Skeletal muscle tissue (tissue), 4 donors: Measurements from ENCODE around the gene TNS3. TPM values are rescaled to one million over a fixed set of nuclear protein-coding genes. Genes with fewer than 3 reads are reported as not detected.

ENCODE experiments used
- H3K27ac ChIP-seq: one replicate; pipeline ENCODE4 v1.7.0; 2013; ENCODE audit warnings: mild to moderate bottlenecking, low read depth, low read length, inconsistent platforms
- H3K27me3 ChIP-seq, 3 donors: one replicate each; pipeline ENCODE4 v1.7.0; 2013; ENCODE audit warnings: low read length in 3 of 3; ENCODE audit not compliant: control insufficient read depth in 3 of 3, insufficient read depth in 3 of 3
- H3K36me3 ChIP-seq, 3 donors: one replicate each; pipeline ENCODE4 v1.7.0; 2013; ENCODE audit warnings: low read length in 3 of 3; ENCODE audit not compliant: control insufficient read depth in 3 of 3, insufficient read depth in 3 of 3
- H3K4me1 ChIP-seq, 3 donors: one replicate each; pipeline ENCODE4 v1.7.0; 2013; ENCODE audit warnings: low read length in 3 of 3, mild to moderate bottlenecking in 3 of 3; ENCODE audit not compliant: control insufficient read depth in 3 of 3, insufficient read depth in 3 of 3
- H3K4me3 ChIP-seq, 3 donors: one replicate each; pipeline ENCODE4 v1.7.0; 2013; ENCODE audit warnings: low read length in 3 of 3
- H3K9ac ChIP-seq, 3 donors: one replicate each; pipeline ENCODE4 v1.7.0; 2013; ENCODE audit warnings: low read length in 3 of 3, mild to moderate bottlenecking in 3 of 3, moderate library complexity in 2 of 3, low read depth in 1 of 3
- H3K9me3 ChIP-seq, 3 donors: one replicate each; pipeline ENCODE4 v1.7.0; 2013; ENCODE audit warnings: low read length in 3 of 3; ENCODE audit not compliant: control insufficient read depth in 3 of 3
- total RNA-seq: library from RNA; depleted of rRNA; stranded (reverse); fragments of >200 nt; gene quantifications from one replicate; pipeline ENCODE4 v1.2.3, GENCODE V29; 2014
- donor health status: Osteomylitis.

The TNS3 gene
- total RNA-seq, 1 donor from 2014 or later, result 33.4 TPM

- Histone ChIP-seq H3K27me3 (no peaks in the 10 kb centered on the region), H3K9ac (no peak overlapping the region), H3K4me1 (peaks cover 36 to 46% (median 41%) of the 10 kb centered on the region in 3 donors), H3K27ac (no peak overlapping the region), H3K4me3 (no peak overlapping the region), H3K9me3 (no peaks in the 10 kb centered on the region), H3K36me3 (peaks cover 16 to 23% (median 18%) of the 10 kb centered on the region in 3 donors)
Observed at GRCh38 chr7:47423196-47423595, 158.7 kb downstream of the TNS3 start.

- peaks cover 30 to 41% (median 36%) of the 10 kb centered on the region in 3 donors for H3K4me1 ChIP-seq
- H3K4me3 ChIP-seq, result no peak overlapping the region
- H3K9ac ChIP-seq, result no peak overlapping the region
- H3K27ac ChIP-seq, result no peak overlapping the region
- no peaks in the 10 kb centered on the region for H3K27me3 ChIP-seq
- no peaks in the 10 kb centered on the region for H3K9me3 ChIP-seq
- peaks cover 16 to 21% (median 18%) of the 10 kb centered on the region in 3 donors for H3K36me3 ChIP-seq
Observed at GRCh38 chr7:47422611-47423010, 159.3 kb downstream of the TNS3 start.

GRCh38 chr7:47421456-47421855 is 160.5 kb downstream of the TNS3 start:
- Histone ChIP-seq H3K4me1 (peaks cover 21 to 35% (median 29%) of the 10 kb centered on the region in 3 donors), H3K27me3 (no peaks in the 10 kb centered on the region), H3K9me3 (no peaks in the 10 kb centered on the region), H3K27ac (no peak overlapping the region), H3K4me3 (no peak overlapping the region), H3K36me3 (peaks cover 21 to 27% (median 23%) of the 10 kb centered on the region in 3 donors), H3K9ac (no peak overlapping the region)

- Histone ChIP-seq H3K27ac (no peak overlapping the region), H3K27me3 (no peaks in the 10 kb centered on the region), H3K4me3 (no peak overlapping the region), H3K9ac (no peak overlapping the region), H3K9me3 (no peaks in the 10 kb centered on the region), H3K4me1 (peaks cover 21 to 35% (median 29%) of the 10 kb centered on the region in 3 donors), H3K36me3 (peaks cover 22 to 32% (median 29%) of the 10 kb centered on the region in 3 donors)
Observed at GRCh38 chr7:47420122-47420780, 161.7 kb downstream of the TNS3 start.

GRCh38 chr7:47419471-47419870 is 162.4 kb downstream of the TNS3 start:
- H3K36me3 ChIP-seq, result peaks cover 28 to 37% (median 35%) of the 10 kb centered on the region in 3 donors
- H3K9me3 ChIP-seq, result no peaks in the 10 kb centered on the region
- no peak overlapping the region for H3K9ac ChIP-seq
- H3K27me3 ChIP-seq, result no peaks in the 10 kb centered on the region
- H3K4me3 ChIP-seq, result no peak overlapping the region
- H3K4me1 ChIP-seq, result peaks cover 24 to 37% (median 27%) of the 10 kb centered on the region in 3 donors
- H3K27ac ChIP-seq, result no peak overlapping the region

GRCh38 chr7:47418601-47419309 is 163.2 kb downstream of the TNS3 start:
- Histone ChIP-seq H3K27ac (no peak overlapping the region), H3K36me3 (peaks cover 32 to 41% (median 39%) of the 10 kb centered on the region in 3 donors), H3K9ac (no peak overlapping the region)

GRCh38 chr7:47416492-47417480 is 165.1 kb downstream of the TNS3 start:
- H3K27me3 ChIP-seq, result no peaks in the 10 kb centered on the region
- peaks cover 24 to 30% (median 29%) of the 10 kb centered on the region in 3 donors for H3K4me1 ChIP-seq
- no peak overlapping the region for H3K4me3 ChIP-seq
- H3K27ac ChIP-seq, result no peak overlapping the region
- H3K36me3 ChIP-seq, result peaks cover 25 to 34% (median 29%) of the 10 kb centered on the region in 3 donors
- no peaks in the 10 kb centered on the region for H3K9me3 ChIP-seq
- H3K9ac ChIP-seq, result no peak overlapping the region

More at GRCh38 chr7:47418601-47419309, 163.2 kb downstream of the TNS3 start:
- Histone ChIP-seq H3K4me1 (peaks cover 31 to 41% (median 32%) of the 10 kb centered on the region in 3 donors), H3K9me3 (no peaks in the 10 kb centered on the region), H3K4me3 (peak overlapping the region in 1 of 3 donors; percentile 3), H3K27me3 (no peaks in the 10 kb centered on the region)

- peaks cover 33 to 43% (median 36%) of the 10 kb centered on the region in 3 donors for H3K36me3 ChIP-seq
- H3K4me1 ChIP-seq, result peaks cover 17 to 26% (median 25%) of the 10 kb centered on the region in 3 donors
- no peak overlapping the region for H3K4me3 ChIP-seq
- no peak overlapping the region for H3K9ac ChIP-seq
- no peaks in the 10 kb centered on the region for H3K27me3 ChIP-seq
- no peak overlapping the region for H3K27ac ChIP-seq
- H3K9me3 ChIP-seq, result no peaks in the 10 kb centered on the region
Observed at GRCh38 chr7:47415318-47416212, 166.3 kb downstream of the TNS3 start.
